ENCODE data around the gene SREBF2.

DNA sequence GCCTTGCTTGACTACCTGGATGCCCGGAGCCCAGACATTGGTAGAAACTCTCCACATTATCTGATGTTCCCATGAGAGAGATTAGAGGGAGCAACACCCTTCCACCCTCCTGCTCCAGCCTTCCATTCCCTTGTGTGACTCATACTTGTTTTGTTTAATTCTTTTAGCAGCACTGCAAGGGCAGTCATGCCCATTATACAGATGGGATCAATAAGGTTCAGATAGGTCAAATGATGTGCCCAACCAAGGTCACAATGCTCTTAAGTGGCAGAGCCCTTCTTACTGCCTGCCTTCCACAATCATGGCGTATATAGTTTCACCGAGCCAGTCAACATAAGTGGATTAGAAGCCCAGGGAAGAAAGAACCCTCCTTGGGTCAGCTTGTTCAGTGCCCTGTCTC, 39.0 kb upstream of the SREBF2 start:
- TF ChIP-seq CHD2 (IDR thresholded peaks at IDR 0.05; ENCODE audit: low read length, partially characterized antibody), result no peak
- TF ChIP-seq CTCF (IDR thresholded peaks at IDR 0.05), result no peak
- no peak for TF ChIP-seq MAZ (IDR thresholded peaks at IDR 0.05; ENCODE audit: borderline replicate concordance, low read depth, low read length)
- no peak for TF ChIP-seq RFX5 (IDR thresholded peaks at IDR 0.05)
- TF ChIP-seq, protein P1, sequence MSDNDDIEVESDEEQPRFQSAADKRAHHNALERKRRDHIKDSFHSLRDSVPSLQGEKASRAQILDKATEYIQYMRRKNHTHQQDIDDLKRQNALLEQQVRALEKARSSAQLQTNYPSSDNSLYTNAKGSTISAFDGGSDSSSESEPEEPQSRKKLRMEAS (IDR thresholded peaks at IDR 0.05), result no peak
- no peak for TF ChIP-seq CEBPB (IDR thresholded peaks at IDR 0.05)
- no peak for TF ChIP-seq POLR2A (IDR thresholded peaks at IDR 0.05; ENCODE audit: low read length)
- no peak for TF ChIP-seq RNF2 (IDR thresholded peaks at IDR 0.05; ENCODE audit: borderline replicate concordance, low read depth)
- TF ChIP-seq ZFP36 (IDR thresholded peaks at IDR 0.05; ENCODE audit: borderline replicate concordance, partially characterized antibody), result no peak
